Mesothelial cell of epicardium (in vitro differentiated cells): Measurements from ENCODE around the gene KDM3A. TPM values are rescaled to one million over a fixed set of nuclear protein-coding genes. Genes with fewer than 3 reads are reported as not detected.

Source experiments
- DNase-seq, 2 experiments: peaks; one replicate each; pipeline ENCODE4 v3.0.0; 2021; ENCODE audit warnings: low spot score in 2 of 2; ENCODE audit not compliant: unreplicated experiment in 2 of 2
- H3K27ac Mint-ChIP-seq: 2 replicates; pipeline ENCODE4 v1.8.0; 2021; ENCODE audit warnings: mixed read lengths
- H3K27me3 Mint-ChIP-seq: 2 replicates; pipeline ENCODE4 v1.8.0; 2021; ENCODE audit warnings: low read depth, mixed read lengths
- H3K36me3 Mint-ChIP-seq: 2 replicates; pipeline ENCODE4 v1.8.0; 2021; ENCODE audit warnings: mixed read lengths
- H3K4me1 Mint-ChIP-seq: 2 replicates; pipeline ENCODE4 v1.8.0; 2021; ENCODE audit warnings: mixed read lengths
- H3K4me3 Mint-ChIP-seq: 2 replicates; pipeline ENCODE4 v1.8.0; 2021; ENCODE audit warnings: mild to moderate bottlenecking, moderate library complexity, mixed read lengths
- H3K9me3 Mint-ChIP-seq: 2 replicates; pipeline ENCODE4 v1.8.0; 2021; ENCODE audit warnings: mixed read lengths
- total RNA-seq: library from RNA; stranded (reverse); gene quantifications from 3 replicates; pipeline ENCODE4 v1.2.1, GENCODE V29; 2021
- TF ChIP-seq, protein P1 (sequence below): fragments of 200-600 bp; sonication (generic); IDR thresholded peaks from one replicate; pipeline ENCODE4 v1.5.0; 2021; ENCODE audit warnings: antibody characterized with exemption; ENCODE audit not compliant: unreplicated experiment

Gene KDM3A
- total RNA-seq, 1 donor from 2014 or later: 113 TPM

DNA sequence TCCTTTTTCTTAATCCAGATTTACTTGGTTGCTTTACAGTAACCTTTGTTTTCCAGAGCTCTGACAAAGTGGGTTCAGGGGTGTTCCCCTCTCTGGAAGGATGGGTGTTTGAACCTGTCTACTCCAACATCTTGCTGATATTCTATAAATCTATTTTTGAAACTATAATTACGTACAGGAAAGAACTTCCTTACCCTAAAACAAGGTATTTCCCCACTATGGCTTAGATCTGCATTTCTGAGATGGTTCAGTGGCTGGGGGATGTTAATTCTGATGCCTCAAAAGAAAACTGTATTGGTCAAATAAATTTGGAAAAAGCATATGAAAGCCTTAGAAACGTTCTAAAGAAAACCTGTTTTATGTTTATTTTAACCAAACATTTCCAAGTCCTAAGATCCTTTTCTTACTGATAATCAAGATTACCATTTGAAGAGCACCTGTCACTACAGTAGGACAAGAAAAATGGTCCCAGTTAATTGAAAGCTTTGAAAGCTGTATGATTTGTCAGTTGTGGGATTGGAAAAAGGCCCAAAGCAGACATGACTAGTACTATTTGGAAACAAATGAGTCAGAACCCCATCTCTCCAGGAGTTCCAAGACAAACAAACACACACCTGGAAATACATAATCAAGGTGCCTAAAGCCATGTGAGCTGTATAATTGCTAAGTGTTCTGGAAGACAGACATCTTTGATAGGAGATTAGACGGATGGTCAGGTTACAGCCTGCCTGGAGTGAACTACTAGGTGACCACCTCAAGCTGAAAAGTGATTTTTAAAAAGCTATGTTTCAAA lies 57.5 kb downstream of the KDM3A start:
- no peaks in the 10 kb centered on the region for H3K4me1 Mint-ChIP-seq
- DNase-seq: no peak
- peaks cover 96% of the 10 kb centered on the region for H3K36me3 Mint-ChIP-seq
- no peak overlapping the region for H3K4me3 Mint-ChIP-seq
- H3K9me3 Mint-ChIP-seq: peaks cover 57% of the 10 kb centered on the region
- TF ChIP-seq, protein P1, sequence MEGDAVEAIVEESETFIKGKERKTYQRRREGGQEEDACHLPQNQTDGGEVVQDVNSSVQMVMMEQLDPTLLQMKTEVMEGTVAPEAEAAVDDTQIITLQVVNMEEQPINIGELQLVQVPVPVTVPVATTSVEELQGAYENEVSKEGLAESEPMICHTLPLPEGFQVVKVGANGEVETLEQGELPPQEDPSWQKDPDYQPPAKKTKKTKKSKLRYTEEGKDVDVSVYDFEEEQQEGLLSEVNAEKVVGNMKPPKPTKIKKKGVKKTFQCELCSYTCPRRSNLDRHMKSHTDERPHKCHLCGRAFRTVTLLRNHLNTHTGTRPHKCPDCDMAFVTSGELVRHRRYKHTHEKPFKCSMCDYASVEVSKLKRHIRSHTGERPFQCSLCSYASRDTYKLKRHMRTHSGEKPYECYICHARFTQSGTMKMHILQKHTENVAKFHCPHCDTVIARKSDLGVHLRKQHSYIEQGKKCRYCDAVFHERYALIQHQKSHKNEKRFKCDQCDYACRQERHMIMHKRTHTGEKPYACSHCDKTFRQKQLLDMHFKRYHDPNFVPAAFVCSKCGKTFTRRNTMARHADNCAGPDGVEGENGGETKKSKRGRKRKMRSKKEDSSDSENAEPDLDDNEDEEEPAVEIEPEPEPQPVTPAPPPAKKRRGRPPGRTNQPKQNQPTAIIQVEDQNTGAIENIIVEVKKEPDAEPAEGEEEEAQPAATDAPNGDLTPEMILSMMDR: no peak
- H3K27ac Mint-ChIP-seq: no peak overlapping the region
- H3K27me3 Mint-ChIP-seq: no peaks in the 10 kb centered on the region

DNA sequence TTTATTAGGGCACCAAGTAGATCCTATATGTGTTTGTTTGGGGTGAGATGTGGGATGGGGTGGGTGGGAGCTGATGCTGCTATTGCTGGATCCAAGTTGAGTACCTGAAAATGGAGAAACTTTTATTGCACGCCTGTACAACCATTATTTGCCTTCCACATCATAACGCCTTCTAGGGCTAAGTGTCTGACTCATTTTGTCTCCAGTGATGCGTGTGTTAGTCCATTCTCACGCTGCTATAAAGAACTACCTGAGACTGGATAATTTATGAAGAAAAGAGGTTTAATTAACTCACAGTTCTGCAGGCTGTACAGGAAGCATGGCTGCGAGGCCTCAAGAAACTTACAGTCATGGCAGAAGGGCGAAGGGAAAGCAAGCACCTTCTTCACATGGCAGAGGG lies 58.2 kb downstream of the KDM3A start:
- Mint-ChIP-seq H3K4me3 (no peak overlapping the region), H3K4me1 (no peaks in the 10 kb centered on the region), H3K27ac (no peak overlapping the region), H3K27me3 (no peaks in the 10 kb centered on the region), H3K36me3 (peaks cover 95% of the 10 kb centered on the region), H3K9me3 (peaks cover 52% of the 10 kb centered on the region)
- no peak for DNase-seq
- TF ChIP-seq, protein P1: no peak

DNA sequence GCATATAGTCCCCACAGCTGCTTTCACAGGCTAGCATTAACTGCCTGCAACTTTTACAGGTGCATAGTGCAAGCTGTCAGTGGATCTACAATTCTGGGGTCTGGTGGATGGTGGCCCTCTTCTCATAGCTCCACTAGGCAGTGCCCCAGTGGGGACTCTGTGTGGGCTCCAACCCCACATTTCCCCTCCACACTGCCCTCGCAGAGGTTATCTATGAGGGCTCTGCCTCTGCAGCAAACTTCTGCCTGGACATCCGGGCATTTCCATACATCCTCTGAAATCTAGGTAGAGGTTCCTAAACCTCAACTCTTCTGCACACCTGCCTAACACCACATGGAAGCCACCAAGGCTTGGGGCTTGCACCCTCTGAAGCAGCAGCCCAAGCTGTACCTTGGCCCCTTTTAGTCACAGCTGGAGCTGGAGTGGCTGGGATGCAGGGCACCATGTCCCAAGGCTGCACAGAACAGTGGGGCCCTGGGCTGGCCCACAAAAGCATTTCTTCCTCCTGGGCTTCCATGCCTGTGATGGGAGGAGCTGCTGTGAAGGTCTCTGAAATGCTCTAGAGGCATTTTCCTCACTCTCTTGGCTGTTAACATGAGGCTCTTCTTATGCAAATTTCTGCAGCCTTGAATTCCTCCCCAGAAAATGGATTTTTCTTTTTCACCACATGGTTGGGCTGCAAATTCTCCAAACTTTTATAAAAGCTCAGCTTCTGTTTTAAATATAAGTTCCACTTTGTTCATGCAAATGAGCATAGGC lies 59.3 kb downstream of the KDM3A start:
- H3K27me3 Mint-ChIP-seq: no peaks in the 10 kb centered on the region
- H3K36me3 Mint-ChIP-seq: peaks cover 90% of the 10 kb centered on the region
- TF ChIP-seq, protein P1: no peak
- H3K27ac Mint-ChIP-seq: no peak overlapping the region
- no peak for DNase-seq
- H3K9me3 Mint-ChIP-seq: peaks cover 43% of the 10 kb centered on the region
- no peak overlapping the region for H3K4me3 Mint-ChIP-seq
- H3K4me1 Mint-ChIP-seq: no peaks in the 10 kb centered on the region

DNA sequence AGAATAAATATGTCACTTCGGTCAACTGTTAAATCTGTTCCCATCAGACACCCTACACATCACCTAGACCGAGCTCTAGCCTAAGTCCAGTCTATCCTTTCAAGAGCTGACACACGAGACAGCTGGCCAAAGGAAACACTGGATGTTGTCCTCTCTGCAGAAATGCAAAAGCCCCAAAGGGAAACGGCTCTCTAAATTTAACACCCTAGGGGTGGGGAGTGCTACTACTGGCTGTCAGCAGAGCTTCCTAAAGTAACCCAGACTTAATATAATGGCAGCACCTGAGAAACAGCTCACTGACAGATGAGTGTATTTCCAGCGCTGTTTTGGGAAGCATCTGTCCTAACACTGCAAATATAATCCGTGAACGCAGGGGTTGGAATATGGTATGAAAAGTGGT lies 66.4 kb downstream of the KDM3A start:
- H3K9me3 Mint-ChIP-seq: no peaks in the 10 kb centered on the region
- no peak overlapping the region for H3K27ac Mint-ChIP-seq
- no peak for DNase-seq
- no peaks in the 10 kb centered on the region for H3K4me1 Mint-ChIP-seq
- peaks cover 40% of the 10 kb centered on the region for H3K36me3 Mint-ChIP-seq
- TF ChIP-seq, protein P1: no peak
- no peaks in the 10 kb centered on the region for H3K27me3 Mint-ChIP-seq
- no peak overlapping the region for H3K4me3 Mint-ChIP-seq

DNA sequence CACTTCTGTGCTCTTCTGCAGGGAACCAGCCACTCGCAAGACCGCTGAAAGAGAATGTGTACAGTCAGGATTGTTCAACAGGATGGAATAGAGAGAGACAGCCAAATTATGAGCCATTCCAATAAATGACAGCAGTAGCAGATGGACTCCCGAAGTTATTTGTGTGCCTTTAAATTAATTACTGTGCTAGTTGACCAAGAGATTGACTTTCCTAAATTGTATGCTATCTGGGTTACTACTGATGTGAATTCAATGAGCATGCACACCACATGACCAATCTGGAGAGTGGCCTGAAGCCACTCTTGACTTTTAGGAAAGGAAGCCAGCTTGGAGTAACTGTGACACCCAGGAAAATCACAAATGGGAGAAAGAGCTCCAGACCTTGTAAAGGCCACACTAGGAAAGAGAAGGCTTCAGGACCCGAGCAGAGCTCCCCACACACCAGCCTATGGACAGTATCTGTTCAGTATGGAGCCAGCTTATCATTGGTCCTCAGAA lies 69.3 kb downstream of the KDM3A start:
- Mint-ChIP-seq H3K9me3 (no peaks in the 10 kb centered on the region), H3K4me1 (no peaks in the 10 kb centered on the region), H3K27me3 (no peaks in the 10 kb centered on the region), H3K36me3 (peaks cover 18% of the 10 kb centered on the region), H3K27ac (no peak overlapping the region), H3K4me3 (no peak overlapping the region)
- DNase-seq: no peak
- TF ChIP-seq, protein P1: no peak
